Uterus (tissue), 4 donors: ENCODE data around the gene MET. TPM values are rescaled to one million over a fixed set of nuclear protein-coding genes. Genes with fewer than 3 reads are reported as not detected.

Source experiments
- DNase-seq, 2 donors: peaks; one replicate each; pipeline ENCODE4 v3.0.0-alpha.2; 2019 to 2020
- H3K27ac ChIP-seq, 2 donors: fragments of 200-600 bp; sonication (generic); 1 replicate in 1 of 2; 2 replicates in 1 of 2; pipeline ENCODE4 v1.5.1; 2016 to 2018
- H3K27me3 ChIP-seq, 2 donors: fragments of 200-600 bp; sonication (generic); one replicate each; pipeline ENCODE4 v1.5.1; 2018 to 2019; ENCODE audit warnings: control low read depth in 1 of 2
- H3K36me3 ChIP-seq, 2 donors: fragments of 200-600 bp; sonication (generic); one replicate each; pipeline ENCODE4 v1.5.1; 2019; ENCODE audit warnings: control low read depth in 1 of 2
- H3K4me1 ChIP-seq, 2 donors: fragments of 200-600 bp; sonication (generic); one replicate each; pipeline ENCODE4 v1.5.1; 2018 to 2019; ENCODE audit warnings: control low read depth in 1 of 2
- H3K4me3 ChIP-seq, 2 donors: fragments of 200-600 bp; sonication (generic); 1 replicate in 1 of 2; 2 replicates in 1 of 2; pipeline ENCODE4 v1.5.1; 2018 to 2019; ENCODE audit warnings: mild to moderate bottlenecking in 1 of 2
- H3K9me3 ChIP-seq, 2 donors: fragments of 200-600 bp; sonication (generic); one replicate each; pipeline ENCODE4 v1.5.1; 2019; ENCODE audit warnings: control low read depth in 1 of 2
- CTCF ChIP-seq, 4 experiments: fragments of 200-600 bp in 2 of 4; fragments of 450-650 bp in 2 of 4; sonication (generic) in 2 of 4; IDR thresholded peaks; one replicate each; pipeline ENCODE4 v1.5.1; 2016 to 2019; ENCODE audit warnings: antibody characterized with exemption in 4 of 4, mild to moderate bottlenecking in 2 of 4, moderate library complexity in 1 of 4
- POLR2A ChIP-seq, 2 donors: fragments of 450-650 bp; IDR thresholded peaks; one replicate each; pipeline ENCODE4 v1.6.1; 2016; ENCODE audit warnings: antibody characterized with exemption in 2 of 2, mild to moderate bottlenecking in 1 of 2, moderate library complexity in 1 of 2
- intact Hi-C: fragments of 100-400 bp; cut with DNase I; formaldehyde crosslinking; loops from one replicate; pipeline ENCODE4 v1.15.1; 2023; ENCODE audit warnings: low total_unique reads
- total RNA-seq, 4 donors: library from RNA; depleted of rRNA in 3 of 4; stranded (reverse); fragments of >200 nt in 3 of 4; gene quantifications; one replicate each; pipeline versions ENCODE4 v1.1.0 to v1.2.4, GENCODE V29; 2014 to 2023
- donor health status: DM: yes; HTN: yes; CAD: no.

Gene MET
- total RNA-seq, 4 donors from 2014 or later: 13.8 to 37.2 (median 35.6) TPM

GRCh38 chr7:116731445-116732335, 59.7 kb downstream of the MET start:
- intact Hi-C loops: no loop called here
- H3K9me3 ChIP-seq: no peaks in the 10 kb centered on the region
- DNase-seq: no peak
- H3K27me3 ChIP-seq: no peaks in the 10 kb centered on the region
- H3K27ac ChIP-seq: no peak overlapping the region
- no peak for TF ChIP-seq CTCF (IDR thresholded peaks at IDR 0.05)
- TF ChIP-seq POLR2A (IDR thresholded peaks at IDR 0.05): no peak
- H3K4me3 ChIP-seq: no peak overlapping the region
- no peaks in the 10 kb centered on the region for H3K4me1 ChIP-seq
- H3K36me3 ChIP-seq: no peaks in the 10 kb centered on the region

- no peak overlapping the region for H3K27ac ChIP-seq
- H3K36me3 ChIP-seq: no peaks in the 10 kb centered on the region
- intact Hi-C loops: no loop called here
- DNase-seq: no peak
- H3K4me3 ChIP-seq: no peak overlapping the region
- H3K4me1 ChIP-seq: no peaks in the 10 kb centered on the region
- H3K27me3 ChIP-seq: no peaks in the 10 kb centered on the region
- no peaks in the 10 kb centered on the region for H3K9me3 ChIP-seq
- TF ChIP-seq CTCF (IDR thresholded peaks at IDR 0.05): no peak
- no peak for TF ChIP-seq POLR2A (IDR thresholded peaks at IDR 0.05)
Observed at GRCh38 chr7:116732788-116733694, 61.0 kb downstream of the MET start.

GRCh38 chr7:116733924-116734580, 62.1 kb downstream of the MET start:
- no peaks in the 10 kb centered on the region for H3K27me3 ChIP-seq
- no peak overlapping the region for H3K27ac ChIP-seq
- TF ChIP-seq POLR2A (IDR thresholded peaks at IDR 0.05) (no peak), CTCF (IDR thresholded peaks at IDR 0.05) (no peak)
- no peak overlapping the region for H3K4me3 ChIP-seq
- no peaks in the 10 kb centered on the region for H3K9me3 ChIP-seq
- intact Hi-C loops: no loop called here
- H3K36me3 ChIP-seq: no peaks in the 10 kb centered on the region
- DNase-seq: no peak
- H3K4me1 ChIP-seq: no peaks in the 10 kb centered on the region

- DNase-seq: no peak
- TF ChIP-seq POLR2A (IDR thresholded peaks at IDR 0.05): no peak
- TF ChIP-seq CTCF (IDR thresholded peaks at IDR 0.05): no peak
- Histone ChIP-seq H3K36me3 (no peaks in the 10 kb centered on the region), H3K4me3 (no peak overlapping the region), H3K4me1 (no peaks in the 10 kb centered on the region), H3K27ac (no peak overlapping the region), H3K27me3 (no peaks in the 10 kb centered on the region), H3K9me3 (no peaks in the 10 kb centered on the region)
- intact Hi-C loops: no loop called here
Observed at GRCh38 chr7:116734710-116735109, 62.7 kb downstream of the MET start.
